Dermis lymphatic vessel endothelial cell (primary cell): ENCODE measurements around the gene RAB23. TPM values are rescaled to one million over a fixed set of nuclear protein-coding genes. Genes with fewer than 3 reads are reported as not detected.

Experiments used
- total RNA-seq: library from RNA; depleted of rRNA; stranded (reverse); fragments of >200 nt; gene quantifications from 2 replicates; pipeline ENCODE4 v1.2.1, GENCODE V29; 2014

Gene RAB23
- total RNA-seq: 4.1 and 5.2 TPM in 2 replicates

GRCh38 chr6:57221936-57222742, at the start of gene RAB23:
RAB23 (minus strand) TSS chr6:57222307; CDS start chr6:57210380, 11,927 bp downstream.

GRCh38 chr6:57172136-57173055, 49.7 kb downstream of the RAB23 start, which contains the start of gene BAG2:
BAG2 (plus strand) TSS chr6:57172326; CDS start chr6:57172698, 372 bp downstream.

Other genes with a start within 250 kb of the RAB23 start
- 13.9 and 21.2 TPM in 2 replicates for gene KIAA1586, start 175.6 kb downstream of the RAB23 start, total RNA-seq
- gene ZNF451, start 132.1 kb downstream of the RAB23 start, total RNA-seq: 55.8 and 61.2 TPM in 2 replicates
- 0.33 and 0.43 TPM in 2 replicates for gene BAG2, start 50.0 kb downstream of the RAB23 start, total RNA-seq
- 9.6 and 10.5 TPM in 2 replicates for gene PRIM2, start 95.3 kb upstream of the RAB23 start, total RNA-seq